ENCODE measurements around the gene CXCR5.

DNA sequence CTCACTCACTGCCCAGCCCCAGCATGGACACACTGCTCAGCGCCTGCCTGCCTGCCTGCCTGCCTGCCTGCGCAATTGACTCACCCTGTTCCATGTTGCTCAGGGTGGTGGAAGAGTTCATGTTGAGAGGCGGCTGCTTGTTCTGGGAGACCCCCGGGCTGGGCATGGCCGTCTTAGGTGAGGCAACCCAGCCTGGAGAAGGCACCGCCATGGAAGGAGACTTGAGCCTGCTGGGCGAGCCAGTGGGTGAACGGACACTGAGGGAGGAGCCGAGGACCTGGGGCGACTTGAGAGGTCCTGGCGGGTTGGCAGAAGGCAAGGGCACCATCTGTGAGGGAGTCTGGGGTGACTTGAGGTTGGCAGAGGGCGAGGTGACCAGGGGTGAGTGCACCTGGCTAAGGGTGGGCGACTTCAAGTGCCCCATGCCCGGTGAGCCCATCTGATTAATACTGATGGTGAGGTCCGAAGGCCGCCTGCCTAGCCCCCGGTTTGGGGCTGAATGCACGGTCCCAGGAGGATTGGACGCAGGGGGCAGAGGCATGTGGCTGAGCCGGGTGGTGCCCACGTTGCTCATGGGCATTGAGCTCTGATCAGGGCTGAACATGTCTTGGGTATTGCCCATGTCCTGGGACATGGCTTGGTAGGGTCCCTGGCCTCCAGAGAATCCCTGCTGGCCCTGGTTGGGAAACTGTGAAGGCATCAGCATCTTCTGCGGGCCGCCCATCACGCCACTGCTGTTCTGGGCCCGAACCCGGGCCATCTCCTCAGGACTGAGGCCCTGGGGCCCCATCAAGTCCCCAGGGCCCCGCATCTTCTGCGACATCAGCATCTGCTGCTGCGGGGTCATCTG is 17.1 kb downstream of the CXCR5 start:
- no peak for TF ChIP-seq EZH2 (IDR thresholded peaks at IDR 0.05; ENCODE audit: borderline replicate concordance, insufficient read depth, low read depth, low read length, poor library complexity, severe bottlenecking)
- TF ChIP-seq, protein P1, sequence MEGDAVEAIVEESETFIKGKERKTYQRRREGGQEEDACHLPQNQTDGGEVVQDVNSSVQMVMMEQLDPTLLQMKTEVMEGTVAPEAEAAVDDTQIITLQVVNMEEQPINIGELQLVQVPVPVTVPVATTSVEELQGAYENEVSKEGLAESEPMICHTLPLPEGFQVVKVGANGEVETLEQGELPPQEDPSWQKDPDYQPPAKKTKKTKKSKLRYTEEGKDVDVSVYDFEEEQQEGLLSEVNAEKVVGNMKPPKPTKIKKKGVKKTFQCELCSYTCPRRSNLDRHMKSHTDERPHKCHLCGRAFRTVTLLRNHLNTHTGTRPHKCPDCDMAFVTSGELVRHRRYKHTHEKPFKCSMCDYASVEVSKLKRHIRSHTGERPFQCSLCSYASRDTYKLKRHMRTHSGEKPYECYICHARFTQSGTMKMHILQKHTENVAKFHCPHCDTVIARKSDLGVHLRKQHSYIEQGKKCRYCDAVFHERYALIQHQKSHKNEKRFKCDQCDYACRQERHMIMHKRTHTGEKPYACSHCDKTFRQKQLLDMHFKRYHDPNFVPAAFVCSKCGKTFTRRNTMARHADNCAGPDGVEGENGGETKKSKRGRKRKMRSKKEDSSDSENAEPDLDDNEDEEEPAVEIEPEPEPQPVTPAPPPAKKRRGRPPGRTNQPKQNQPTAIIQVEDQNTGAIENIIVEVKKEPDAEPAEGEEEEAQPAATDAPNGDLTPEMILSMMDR (IDR thresholded peaks at IDR 0.05): no peak
